Posterior cingulate gyrus (tissue), 11 donors: ENCODE data around the gene NBAS.
"Not testable (repeated sequence)": the region's sequence is repeated elsewhere in the genome, so short reads cannot be mapped to it uniquely, and the experiment has no call there.

ENCODE experiments used
- DNase-seq, 10 donors: peaks; one replicate each; pipeline versions ENCODE4 v3.0.0 to v3.0.0-alpha.2; 2020 to 2021; ENCODE audit warnings: mixed read lengths in 3 of 10
- intact Hi-C: fragments of 100-400 bp; cut with DNase I; formaldehyde crosslinking; loops from one replicate; pipeline ENCODE4 v1.15.1; 2023

The NBAS gene

GRCh38 chr2:15538792-15539191 lies 22.3 kb downstream of the NBAS start:
- intact Hi-C loops = no loop called here

GRCh38 chr2:15533860-15534480 lies 27.2 kb downstream of the NBAS start:
- intact Hi-C loops = no loop called here
- no peak for DNase-seq

More at GRCh38 chr2:15538792-15539191, 22.3 kb downstream of the NBAS start:
- no peak for DNase-seq

GRCh38 chr2:15532996-15533395 lies 28.1 kb downstream of the NBAS start:
- no peak for DNase-seq
- intact Hi-C loops = no loop called here

GRCh38 chr2:15531095-15531854 lies 29.9 kb downstream of the NBAS start:
- DNase-seq = no peak
- intact Hi-C loops = no loop called here

GRCh38 chr2:15527074-15527739 lies 33.9 kb downstream of the NBAS start:
- DNase-seq = no peak

GRCh38 chr2:15521641-15522181 lies 39.4 kb downstream of the NBAS start:
- no peak for DNase-seq
- intact Hi-C loops = no loop called here

More at GRCh38 chr2:15527074-15527739, 33.9 kb downstream of the NBAS start:
- intact Hi-C loops = no loop called here

GRCh38 chr2:15520346-15520745 lies 40.8 kb downstream of the NBAS start:
- no peak for DNase-seq
- intact Hi-C loops = no loop called here

- intact Hi-C loops, DNase-seq: not testable (repeated sequence)
Measured at GRCh38 chr2:15518759-15519158, 42.4 kb downstream of the NBAS start.

GRCh38 chr2:15517793-15518192 lies 43.3 kb downstream of the NBAS start:
- intact Hi-C loops = no loop called here

GRCh38 chr2:15511686-15512085 lies 49.4 kb downstream of the NBAS start:
- no peak for DNase-seq
- intact Hi-C loops = no loop called here

More at GRCh38 chr2:15517793-15518192, 43.3 kb downstream of the NBAS start:
- no peak for DNase-seq

- no peak for DNase-seq
- intact Hi-C loops = no loop called here
Measured at GRCh38 chr2:15510552-15510951, 50.6 kb downstream of the NBAS start.

GRCh38 chr2:15510131-15510530 lies 51.0 kb downstream of the NBAS start:
- DNase-seq = no peak
- intact Hi-C loops = no loop called here

- no peak for DNase-seq
- intact Hi-C loops = no loop called here
Measured at GRCh38 chr2:15507697-15508096, 53.4 kb downstream of the NBAS start.

- DNase-seq = no peak
- intact Hi-C loops = no loop called here
Measured at GRCh38 chr2:15507061-15507460, 54.1 kb downstream of the NBAS start.

GRCh38 chr2:15506229-15506819 lies 54.8 kb downstream of the NBAS start:
- DNase-seq = no peak
- intact Hi-C loops = no loop called here

GRCh38 chr2:15504882-15505663 lies 56.1 kb downstream of the NBAS start:
- intact Hi-C loops = no loop called here
- no peak for DNase-seq

GRCh38 chr2:15499251-15499650 lies 61.9 kb downstream of the NBAS start:
- DNase-seq, intact Hi-C loops: not testable (repeated sequence)

GRCh38 chr2:15498554-15498953 lies 62.6 kb downstream of the NBAS start:
- no peak for DNase-seq
- intact Hi-C loops = no loop called here

GRCh38 chr2:15494877-15495276 lies 66.3 kb downstream of the NBAS start:
- DNase-seq = no peak
- intact Hi-C loops = no loop called here

GRCh38 chr2:15492773-15493325 lies 68.3 kb downstream of the NBAS start:
- intact Hi-C loops = no loop called here
- DNase-seq = no peak
